ENCODE measurements around the gene RSPH9.

RSPH9 gene

DNA sequence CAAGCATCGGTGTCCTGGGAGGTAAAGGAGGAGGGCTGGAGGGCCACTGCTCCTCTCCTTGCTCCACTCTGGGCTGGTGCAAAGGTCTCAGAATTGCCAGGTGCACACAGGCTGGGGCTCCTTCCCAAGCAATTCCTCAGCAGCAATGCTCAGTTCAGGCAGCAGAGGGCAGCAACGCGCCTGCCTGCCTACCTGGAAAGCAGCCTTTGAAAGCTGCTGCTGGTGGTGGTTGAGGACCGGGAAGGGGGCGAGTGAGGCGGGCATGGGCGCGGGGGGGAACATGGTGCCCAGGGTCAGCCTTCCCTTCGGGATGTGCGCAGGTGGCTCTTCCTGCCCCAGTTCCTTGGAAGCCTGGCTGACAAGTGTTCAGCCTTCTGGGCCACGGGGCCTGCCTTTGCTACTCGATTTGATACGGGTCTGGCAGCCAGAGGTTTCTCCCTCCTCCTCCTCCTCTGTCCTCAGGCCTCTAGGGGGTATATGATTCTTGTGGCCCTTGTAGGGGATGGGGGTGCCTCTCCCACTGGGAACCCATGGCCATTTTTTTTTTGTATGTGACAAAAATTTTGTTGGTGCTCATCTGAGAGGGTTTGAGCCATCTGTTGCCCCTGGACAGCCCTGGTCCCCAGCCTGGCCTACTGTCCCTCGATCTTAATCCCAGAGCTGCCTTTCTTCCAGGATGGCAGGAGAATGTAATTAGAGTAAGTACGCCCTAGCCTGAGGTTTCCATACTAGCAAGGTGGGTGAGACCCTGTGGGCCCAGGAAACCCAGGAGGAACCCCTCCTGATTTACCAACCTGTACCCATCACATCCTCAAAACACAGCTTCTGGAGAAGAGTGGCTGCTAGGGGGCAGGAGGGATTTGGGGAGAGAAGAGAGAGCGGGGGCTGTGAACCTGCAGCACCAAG, 22.7 kb downstream of the RSPH9 start:
- Histone ChIP-seq H3K9ac (ENCODE audit: low read depth in 1 of 2, low read length in 2 of 2) (peak overlapping the region; percentile 36 to 49), H3K36me3 (ENCODE audit: control insufficient read depth in 1 of 2, insufficient read depth in 2 of 2, low read length in 2 of 2) (peaks cover 16 to 20% of the 10 kb centered on the region in 2 donors), H3K4me1 (ENCODE audit: control insufficient read depth in 1 of 2, insufficient read depth in 2 of 2, low read length in 2 of 2) (peaks cover 21 to 34% of the 10 kb centered on the region in 2 donors), H3K27me3 (ENCODE audit: control insufficient read depth in 1 of 2, insufficient read depth in 2 of 2, low read length in 2 of 2) (no peaks in the 10 kb centered on the region), H3K9me3 (ENCODE audit: control insufficient read depth in 1 of 2, low read length in 2 of 2) (no peaks in the 10 kb centered on the region), H3K4me3 (ENCODE audit: low read depth in 1 of 2, low read length in 2 of 2) (peak overlapping the region in 1 of 2 donors; percentile 58), H3K27ac (ENCODE audit: low read depth, low read length) (no peak overlapping the region)

DNA sequence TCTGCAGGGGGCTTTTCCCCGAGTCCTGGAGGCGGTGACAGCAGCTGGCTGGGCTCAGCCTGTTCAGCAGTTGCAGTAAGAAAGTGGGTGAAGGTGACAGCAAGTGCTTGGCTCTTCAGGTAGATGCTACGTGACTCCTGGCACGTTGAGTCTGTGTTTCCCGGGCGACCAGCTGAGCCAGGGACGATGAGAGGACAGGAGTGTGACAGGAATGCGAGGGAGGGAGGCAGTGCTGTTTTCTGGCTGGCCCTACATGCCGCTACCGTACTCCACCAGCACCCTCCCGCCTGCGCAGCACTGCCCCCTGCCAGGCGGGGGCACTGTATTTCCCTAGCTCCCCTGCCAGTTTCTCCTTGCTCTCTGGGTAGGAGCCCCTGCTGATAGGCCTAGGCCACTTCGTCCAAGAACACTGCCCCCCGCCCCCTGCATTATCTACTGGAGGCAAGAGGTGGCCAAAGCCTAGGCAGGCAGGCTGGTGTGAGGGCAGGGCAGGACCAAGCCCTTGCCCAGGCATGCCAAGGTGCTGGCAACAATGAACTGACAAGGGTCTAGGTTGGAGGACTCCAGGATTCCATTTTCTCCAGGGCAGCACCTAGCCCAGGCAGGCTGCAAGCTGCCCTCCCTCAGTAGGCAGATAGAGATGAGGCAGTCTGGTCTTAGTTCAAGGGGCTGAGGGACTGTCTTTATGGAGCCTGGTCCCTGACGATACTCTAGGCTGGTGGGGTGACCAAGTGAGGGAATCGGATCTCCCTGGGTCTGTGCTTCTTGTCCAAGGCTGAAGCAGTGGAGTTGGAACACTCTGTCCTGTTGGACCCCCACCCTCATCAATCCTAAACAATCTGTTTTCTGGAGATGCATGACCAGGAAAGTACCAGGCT, 23.6 kb downstream of the RSPH9 start:
- Histone ChIP-seq H3K27me3 (ENCODE audit: control insufficient read depth in 1 of 2, insufficient read depth in 2 of 2, low read length in 2 of 2) (no peaks in the 10 kb centered on the region), H3K4me3 (ENCODE audit: low read depth in 1 of 2, low read length in 2 of 2) (no peak overlapping the region), H3K27ac (ENCODE audit: low read depth, low read length) (no peak overlapping the region), H3K36me3 (ENCODE audit: control insufficient read depth in 1 of 2, insufficient read depth in 2 of 2, low read length in 2 of 2) (peaks cover 18 to 24% of the 10 kb centered on the region in 2 donors), H3K4me1 (ENCODE audit: control insufficient read depth in 1 of 2, insufficient read depth in 2 of 2, low read length in 2 of 2) (peaks cover 21 to 34% of the 10 kb centered on the region in 2 donors), H3K9me3 (ENCODE audit: control insufficient read depth in 1 of 2, low read length in 2 of 2) (no peaks in the 10 kb centered on the region), H3K9ac (ENCODE audit: low read depth in 1 of 2, low read length in 2 of 2) (peak overlapping the region; percentile 8 to 20)

DNA sequence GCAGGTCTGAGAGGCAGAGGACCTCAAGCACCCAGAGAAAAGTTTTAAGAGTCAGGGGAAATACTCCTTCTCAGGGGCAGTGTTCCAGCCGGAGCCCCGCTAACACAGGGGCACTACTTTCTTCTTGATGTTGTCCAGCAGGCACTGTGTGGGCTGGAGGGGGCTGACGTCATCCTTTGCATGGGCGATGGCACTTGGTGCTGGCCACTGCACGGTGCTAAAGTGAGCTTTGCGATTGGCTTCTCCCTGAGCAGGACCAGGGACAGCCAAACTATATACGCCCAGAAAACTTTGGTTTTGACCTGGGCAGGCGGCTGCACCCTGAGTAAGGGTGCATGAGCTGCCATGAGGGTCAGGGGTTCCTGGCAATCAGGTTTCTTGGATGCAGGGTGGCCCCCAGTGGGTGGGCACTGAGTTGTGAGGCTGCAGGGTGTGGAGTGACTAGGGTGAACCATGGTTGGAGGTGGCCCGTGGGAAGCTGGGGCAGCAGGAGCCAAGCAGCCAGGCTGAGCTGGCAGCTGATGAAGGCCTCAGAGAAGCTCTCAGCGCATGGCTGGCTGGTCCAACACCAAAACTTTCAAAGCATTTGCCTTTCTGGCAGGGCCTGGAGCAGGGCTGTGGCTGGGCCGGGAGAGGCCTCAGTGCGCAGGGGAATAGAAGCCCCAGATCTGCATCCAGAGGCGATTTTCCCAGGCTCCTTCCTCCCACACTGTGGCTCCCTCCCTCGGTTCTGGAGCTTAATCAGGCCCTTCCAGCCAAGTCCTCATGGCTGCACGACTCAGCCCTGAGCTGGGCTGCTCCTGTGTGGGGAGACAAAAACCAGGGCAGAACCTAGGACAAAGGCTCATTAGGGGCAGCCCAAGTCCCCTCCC, 24.4 kb downstream of the RSPH9 start:
- Histone ChIP-seq H3K27me3 (ENCODE audit: control insufficient read depth in 1 of 2, insufficient read depth in 2 of 2, low read length in 2 of 2) (no peaks in the 10 kb centered on the region), H3K4me1 (ENCODE audit: control insufficient read depth in 1 of 2, insufficient read depth in 2 of 2, low read length in 2 of 2) (peaks cover 21 to 34% of the 10 kb centered on the region in 2 donors), H3K4me3 (ENCODE audit: low read depth in 1 of 2, low read length in 2 of 2) (no peak overlapping the region), H3K36me3 (ENCODE audit: control insufficient read depth in 1 of 2, insufficient read depth in 2 of 2, low read length in 2 of 2) (peaks cover 27 to 33% of the 10 kb centered on the region in 2 donors), H3K9me3 (ENCODE audit: control insufficient read depth in 1 of 2, low read length in 2 of 2) (no peaks in the 10 kb centered on the region), H3K9ac (ENCODE audit: low read depth in 1 of 2, low read length in 2 of 2) (peak overlapping the region in 1 of 2 donors; percentile 6), H3K27ac (ENCODE audit: low read depth, low read length) (peak overlapping the region; percentile 0)

DNA sequence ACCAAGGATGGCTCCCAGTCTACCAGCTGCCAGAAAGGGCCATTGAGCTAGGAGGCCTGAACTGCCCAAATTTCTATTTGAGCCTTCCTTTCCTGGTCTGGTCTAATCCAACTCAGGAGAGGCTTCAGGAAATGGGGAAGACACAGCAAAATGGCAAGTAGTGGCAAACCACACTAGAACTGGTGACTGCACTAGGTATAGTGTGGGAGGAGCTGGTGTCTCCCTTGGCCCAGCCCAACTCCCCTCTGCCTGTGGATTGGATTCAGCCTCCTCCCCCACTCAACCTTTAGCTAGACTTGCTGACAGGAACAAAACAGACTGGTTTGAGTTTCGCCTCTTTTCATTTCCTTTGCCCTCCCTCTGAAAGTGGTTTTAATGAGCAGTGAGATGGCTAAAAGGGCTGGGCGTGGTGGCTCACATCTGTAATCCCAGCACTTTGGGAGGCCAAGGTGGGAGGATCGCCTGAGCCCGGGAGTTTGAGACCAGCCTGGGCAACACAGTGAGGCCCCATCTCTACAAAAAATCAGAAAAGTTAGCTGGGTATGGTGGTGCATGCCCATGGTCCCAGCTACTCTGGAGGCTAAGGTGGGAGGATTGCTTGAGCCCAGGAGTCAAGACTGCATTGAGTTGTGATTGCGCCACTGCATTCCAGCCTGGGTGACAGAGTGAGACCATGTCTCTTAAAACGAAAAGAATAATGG, 25.2 kb downstream of the RSPH9 start:
- Histone ChIP-seq H3K4me3 (ENCODE audit: low read depth in 1 of 2, low read length in 2 of 2) (no peak overlapping the region), H3K9ac (ENCODE audit: low read depth in 1 of 2, low read length in 2 of 2) (no peak overlapping the region), H3K27ac (ENCODE audit: low read depth, low read length) (peak overlapping the region; percentile 0), H3K9me3 (ENCODE audit: control insufficient read depth in 1 of 2, low read length in 2 of 2) (no peaks in the 10 kb centered on the region), H3K36me3 (ENCODE audit: control insufficient read depth in 1 of 2, insufficient read depth in 2 of 2, low read length in 2 of 2) (peaks cover 35 to 41% of the 10 kb centered on the region in 2 donors), H3K4me1 (ENCODE audit: control insufficient read depth in 1 of 2, insufficient read depth in 2 of 2, low read length in 2 of 2) (peaks cover 21 to 34% of the 10 kb centered on the region in 2 donors), H3K27me3 (ENCODE audit: control insufficient read depth in 1 of 2, insufficient read depth in 2 of 2, low read length in 2 of 2) (no peaks in the 10 kb centered on the region)

DNA sequence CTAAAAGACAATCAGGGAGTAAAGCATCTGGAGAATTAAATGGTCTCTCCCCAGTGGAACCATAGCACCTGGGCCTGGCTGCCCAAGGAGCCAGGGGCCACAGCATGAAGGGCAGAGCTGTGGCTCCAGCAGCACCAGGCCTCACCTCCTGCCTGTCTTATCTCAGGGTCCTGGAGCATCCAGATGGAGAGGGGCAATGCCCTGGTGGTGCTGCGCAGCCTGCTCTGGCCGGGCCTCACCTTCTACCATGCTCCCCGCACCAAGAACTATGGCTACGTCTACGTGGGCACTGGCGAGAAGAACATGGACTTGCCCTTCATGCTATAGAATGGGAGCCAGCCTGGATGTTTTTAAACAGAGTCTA, 25.8 kb downstream of the RSPH9 start:
- H3K27me3 ChIP-seq (ENCODE audit: control insufficient read depth in 1 of 2, insufficient read depth in 2 of 2, low read length in 2 of 2) = no peaks in the 10 kb centered on the region
- H3K27ac ChIP-seq (ENCODE audit: low read depth, low read length) = no peak overlapping the region
- H3K9me3 ChIP-seq (ENCODE audit: control insufficient read depth in 1 of 2, low read length in 2 of 2) = no peaks in the 10 kb centered on the region
- no peak overlapping the region for H3K4me3 ChIP-seq (ENCODE audit: low read depth in 1 of 2, low read length in 2 of 2)
- H3K9ac ChIP-seq (ENCODE audit: low read depth in 1 of 2, low read length in 2 of 2) = no peak overlapping the region
- H3K4me1 ChIP-seq (ENCODE audit: control insufficient read depth in 1 of 2, insufficient read depth in 2 of 2, low read length in 2 of 2) = peaks cover 21 to 34% of the 10 kb centered on the region in 2 donors
- H3K36me3 ChIP-seq (ENCODE audit: control insufficient read depth in 1 of 2, insufficient read depth in 2 of 2, low read length in 2 of 2) = peaks cover 40 to 46% of the 10 kb centered on the region in 2 donors

DNA sequence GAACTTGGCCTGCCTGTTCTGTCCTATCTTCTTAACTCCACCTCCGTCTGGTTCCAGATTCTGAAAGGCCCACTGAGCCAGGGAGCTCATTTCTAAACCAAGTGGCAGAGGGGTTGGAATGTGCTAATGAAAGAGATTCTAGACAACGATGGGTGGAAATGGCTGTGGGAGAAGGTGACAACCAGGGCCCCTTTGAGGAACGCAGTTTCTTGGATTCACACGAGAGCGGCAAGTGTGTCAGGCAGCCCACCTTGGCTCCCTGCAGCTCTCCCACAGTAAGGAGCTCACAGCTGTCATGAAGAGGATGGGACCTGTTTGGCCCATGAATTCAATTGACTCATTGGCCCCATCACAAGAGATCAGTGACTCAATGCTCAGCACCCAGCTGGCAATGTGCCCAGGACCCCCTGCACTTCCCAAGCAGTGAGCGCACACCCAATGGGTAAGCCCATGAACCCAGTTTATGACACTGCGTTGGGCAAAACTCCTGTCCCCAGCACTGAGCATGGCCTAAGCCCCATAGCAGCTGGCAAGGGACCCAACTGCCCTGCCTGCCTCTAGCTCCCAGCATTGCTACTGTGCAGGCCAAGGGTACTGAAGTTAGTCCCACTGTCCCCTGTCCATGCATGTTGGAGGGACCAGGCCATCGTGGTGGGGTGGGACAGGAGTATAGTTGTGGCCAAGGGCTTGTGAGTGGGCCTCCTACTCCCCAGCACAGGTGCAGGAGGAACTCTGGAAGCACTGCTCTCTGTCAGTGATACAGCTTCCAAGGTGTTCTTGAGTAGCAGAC, 26.4 kb downstream of the RSPH9 start:
- H3K27ac ChIP-seq (ENCODE audit: low read depth, low read length) = no peak overlapping the region
- no peak overlapping the region for H3K9ac ChIP-seq (ENCODE audit: low read depth in 1 of 2, low read length in 2 of 2)
- peaks cover 21 to 34% of the 10 kb centered on the region in 2 donors for H3K4me1 ChIP-seq (ENCODE audit: control insufficient read depth in 1 of 2, insufficient read depth in 2 of 2, low read length in 2 of 2)
- no peak overlapping the region for H3K4me3 ChIP-seq (ENCODE audit: low read depth in 1 of 2, low read length in 2 of 2)
- H3K9me3 ChIP-seq (ENCODE audit: control insufficient read depth in 1 of 2, low read length in 2 of 2) = no peaks in the 10 kb centered on the region
- peaks cover 43 to 52% of the 10 kb centered on the region in 2 donors for H3K36me3 ChIP-seq (ENCODE audit: control insufficient read depth in 1 of 2, insufficient read depth in 2 of 2, low read length in 2 of 2)
- H3K27me3 ChIP-seq (ENCODE audit: control insufficient read depth in 1 of 2, insufficient read depth in 2 of 2, low read length in 2 of 2) = no peaks in the 10 kb centered on the region

DNA sequence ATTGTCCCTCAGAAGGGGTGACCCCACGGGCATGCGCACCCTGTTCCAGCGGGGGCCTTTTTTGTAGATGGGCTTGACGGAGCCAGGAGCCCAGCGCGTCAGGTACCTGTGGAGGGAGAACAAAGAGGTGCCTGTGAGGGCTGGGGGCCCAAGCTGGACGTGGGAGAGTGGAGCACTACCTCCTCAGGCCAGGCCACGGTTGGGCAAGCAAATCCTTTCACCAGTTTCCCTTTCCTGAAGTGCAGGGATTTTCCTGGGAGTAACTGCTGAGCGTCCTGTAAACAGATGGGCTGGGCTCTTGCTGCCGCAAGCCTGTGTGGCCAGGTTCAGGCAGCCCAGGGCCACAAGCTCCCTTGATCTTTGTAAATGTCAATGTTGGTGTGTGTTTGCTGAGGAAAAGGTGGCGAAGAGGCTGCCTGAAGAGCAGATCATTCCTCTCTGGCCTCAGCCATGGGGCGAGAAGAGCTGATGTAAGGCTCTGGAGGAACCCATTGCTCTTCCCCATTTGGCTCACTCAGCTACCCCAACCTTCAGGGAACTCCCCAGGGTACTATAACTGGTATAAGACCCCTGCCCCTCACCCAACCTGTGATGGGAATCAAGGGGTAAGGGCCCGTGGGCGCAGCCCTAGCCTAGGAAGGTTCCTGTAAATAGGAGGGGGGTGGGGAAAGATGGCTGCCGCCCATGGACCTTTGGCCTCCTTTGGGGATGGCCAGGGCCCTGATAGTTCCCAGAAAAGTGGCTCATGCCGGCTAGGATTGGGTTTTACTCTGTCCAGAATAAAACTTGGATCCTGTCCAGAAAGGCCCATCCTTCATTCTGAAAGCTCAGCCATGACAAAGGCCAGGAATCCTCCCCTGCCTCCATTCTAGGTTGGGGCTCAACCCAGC, 27.2 kb downstream of the RSPH9 start:
- no peak overlapping the region for H3K9ac ChIP-seq (ENCODE audit: low read depth in 1 of 2, low read length in 2 of 2)
- H3K36me3 ChIP-seq (ENCODE audit: control insufficient read depth in 1 of 2, insufficient read depth in 2 of 2, low read length in 2 of 2) = peaks cover 52 to 61% of the 10 kb centered on the region in 2 donors
- no peak overlapping the region for H3K27ac ChIP-seq (ENCODE audit: low read depth, low read length)
- no peak overlapping the region for H3K4me3 ChIP-seq (ENCODE audit: low read depth in 1 of 2, low read length in 2 of 2)
- no peaks in the 10 kb centered on the region for H3K9me3 ChIP-seq (ENCODE audit: control insufficient read depth in 1 of 2, low read length in 2 of 2)
- peaks cover 18 to 31% of the 10 kb centered on the region in 2 donors for H3K4me1 ChIP-seq (ENCODE audit: control insufficient read depth in 1 of 2, insufficient read depth in 2 of 2, low read length in 2 of 2)
- no peaks in the 10 kb centered on the region for H3K27me3 ChIP-seq (ENCODE audit: control insufficient read depth in 1 of 2, insufficient read depth in 2 of 2, low read length in 2 of 2)

DNA sequence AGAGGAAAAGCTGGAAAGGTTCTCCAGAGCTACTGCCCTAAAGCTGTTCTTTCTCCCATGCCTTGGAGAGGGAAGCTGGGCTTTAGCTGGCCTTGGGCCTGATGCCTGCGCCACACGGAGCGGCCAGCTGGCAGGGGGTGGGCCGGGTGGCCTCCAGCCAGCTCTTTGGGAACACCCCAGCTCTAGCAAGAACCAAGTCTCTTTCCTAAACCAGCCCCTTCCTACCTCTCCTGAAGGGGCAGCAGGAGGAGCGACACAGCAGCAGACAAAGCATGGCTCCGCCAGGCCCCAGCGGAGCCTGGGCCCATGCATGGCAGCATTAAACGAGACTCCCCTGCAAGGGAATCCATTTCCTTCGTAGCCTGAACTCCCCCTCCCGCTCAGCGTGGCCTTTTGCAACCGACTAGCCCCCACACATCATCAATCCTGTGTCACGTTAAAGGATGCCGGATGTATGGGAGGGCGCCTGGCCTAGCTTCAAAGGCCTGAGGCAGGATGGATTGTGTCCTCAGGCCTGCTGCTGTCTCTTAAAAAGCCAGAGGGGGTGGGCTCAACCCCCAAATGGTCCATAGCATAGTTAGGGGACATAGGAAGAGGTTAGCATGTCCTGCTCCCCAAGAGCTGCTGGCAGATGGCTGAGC, 28.7 kb downstream of the RSPH9 start:
- H3K36me3 ChIP-seq (ENCODE audit: control insufficient read depth in 1 of 2, insufficient read depth in 2 of 2, low read length in 2 of 2) = peaks cover 67 to 76% of the 10 kb centered on the region in 2 donors
- no peaks in the 10 kb centered on the region for H3K27me3 ChIP-seq (ENCODE audit: control insufficient read depth in 1 of 2, insufficient read depth in 2 of 2, low read length in 2 of 2)
- H3K9ac ChIP-seq (ENCODE audit: low read depth in 1 of 2, low read length in 2 of 2) = no peak overlapping the region
- no peaks in the 10 kb centered on the region for H3K9me3 ChIP-seq (ENCODE audit: control insufficient read depth in 1 of 2, low read length in 2 of 2)
- H3K27ac ChIP-seq (ENCODE audit: low read depth, low read length) = no peak overlapping the region
- no peak overlapping the region for H3K4me3 ChIP-seq (ENCODE audit: low read depth in 1 of 2, low read length in 2 of 2)
- peaks cover 4 to 16% of the 10 kb centered on the region in 2 donors for H3K4me1 ChIP-seq (ENCODE audit: control insufficient read depth in 1 of 2, insufficient read depth in 2 of 2, low read length in 2 of 2)

Data from duodenal mucosa (tissue), 2 donors.